ENCODE data around the gene HSDL1.
"Not testable (repeated sequence)": the region's sequence is repeated elsewhere in the genome, so short reads cannot be mapped to it uniquely, and the experiment has no call there.

Gene HSDL1

GRCh38 chr16:84137769-84138357 lies 7.1 kb downstream of the HSDL1 start:
- DNase-seq, result no peak

- DNase-seq, result no peak
These were observed 7.7 kb downstream of the HSDL1 start for GRCh38 chr16:84137287-84137686.

- DNase-seq, result no peak
These were observed 8.4 kb downstream of the HSDL1 start for GRCh38 chr16:84136331-84137125.

- no peak for DNase-seq
These were observed 12.3 kb downstream of the HSDL1 start for GRCh38 chr16:84132527-84133285.

GRCh38 chr16:84131117-84131516 lies 13.9 kb downstream of the HSDL1 start:
- DNase-seq, result no peak

GRCh38 chr16:84124257-84125073 lies 20.5 kb downstream of the HSDL1 start:
- DNase-seq, result no peak

GRCh38 chr16:84121007-84121406 lies 24.0 kb downstream of the HSDL1 start:
- no peak for DNase-seq

GRCh38 chr16:84120023-84120422 lies 25.0 kb downstream of the HSDL1 start:
- DNase-seq, result no peak

- DNase-seq, result no peak
These were observed 25.6 kb downstream of the HSDL1 start for GRCh38 chr16:84119368-84119767.

- DNase-seq, result not testable (repeated sequence)
These were observed 26.7 kb downstream of the HSDL1 start for GRCh38 chr16:84118315-84118714.

GRCh38 chr16:84117494-84117843 lies 27.5 kb downstream of the HSDL1 start:
- DNase-seq, result peak; percentile 26 to 42

GRCh38 chr16:84116720-84117493 lies 28.1 kb downstream of the HSDL1 start, which contains the start of gene MBTPS1:
TSS of gene MBTPS1 (minus strand) at chr16:84116942. CDS start at chr16:84101783, 15,159 bp downstream.
- peak; percentile 98 for DNase-seq

- DNase-seq, result peak in 1 of 2 donors; percentile 49
These were observed 28.9 kb downstream of the HSDL1 start for GRCh38 chr16:84115919-84116719.

GRCh38 chr16:84111949-84112348 lies 33.0 kb downstream of the HSDL1 start:
- peak; percentile 14 to 22 for DNase-seq

GRCh38 chr16:84111525-84111924 lies 33.5 kb downstream of the HSDL1 start:
- DNase-seq, result no peak

GRCh38 chr16:84110527-84110926 lies 34.5 kb downstream of the HSDL1 start:
- DNase-seq, result no peak

GRCh38 chr16:84109598-84110335 lies 35.2 kb downstream of the HSDL1 start:
- DNase-seq, result no peak

GRCh38 chr16:84107921-84108320 lies 37.1 kb downstream of the HSDL1 start:
- no peak for DNase-seq

- DNase-seq, result no peak
These were observed 38.8 kb downstream of the HSDL1 start for GRCh38 chr16:84105948-84106740.

Measured in activated CD4-positive, alpha-beta T cell treated with anti-CD3 and anti-CD28 coated beads for 4 hours (primary cell).